Measurements from ENCODE around the gene GPC5.
A peak's percentile ranks its signal among the peaks of the same experiment; 100 is the strongest.

The GPC5 gene

GRCh38 chr13:91540158-91540736 is 141.8 kb downstream of the GPC5 start:
- no peak overlapping the region for H2BK5ac ChIP-seq (ENCODE audit: low read depth, low read length, poor library complexity, severe bottlenecking)
- H2BK15ac ChIP-seq (ENCODE audit: low read depth, poor library complexity, severe bottlenecking), result no peak overlapping the region
- H3K4me2 ChIP-seq (ENCODE audit: low read length, poor library complexity, severe bottlenecking), result no peak overlapping the region
- peak overlapping the region in 1 of 2 experiments; percentile 41 for H3K4ac ChIP-seq (ENCODE audit: low read depth in 1 of 2, low read length in 2 of 2)
- no peak overlapping the region for H4K8ac ChIP-seq (ENCODE audit: low read length)
- H2AK5ac ChIP-seq (ENCODE audit: low read length, severe bottlenecking), result no peak overlapping the region
- peak; percentile 48 for DNase-seq
- WGBS, result 92% methylated on average over 1 of the region's 1 CpG
- no peak overlapping the region for H3K18ac ChIP-seq (ENCODE audit: low read depth in 1 of 2, low read length in 2 of 2)
- no peak overlapping the region for H2AFZ ChIP-seq (ENCODE audit: low read depth, low read length)
- no peak overlapping the region for H2BK120ac ChIP-seq (ENCODE audit: low read depth, low read length)
- H3K4me1 ChIP-seq (ENCODE audit: control insufficient read depth, insufficient read depth, low read depth, low read length), result peaks cover 1% of the 10 kb centered on the region
- H3K27ac ChIP-seq (ENCODE audit: low read length, poor library complexity, severe bottlenecking), result peak overlapping the region; percentile 51
- H3K4me3 ChIP-seq (ENCODE audit: insufficient read depth in 1 of 2, low read depth in 1 of 2, low read length in 2 of 2), result no peak overlapping the region
- no peak overlapping the region for H4K91ac ChIP-seq (ENCODE audit: low read length)
- H3K9me3 ChIP-seq (ENCODE audit: control insufficient read depth, low read length), result no peaks in the 10 kb centered on the region
- H3K23ac ChIP-seq (ENCODE audit: low read length in 2 of 2), result no peak overlapping the region
- H3K14ac ChIP-seq (ENCODE audit: low read length in 2 of 2), result no peak overlapping the region
- no peaks in the 10 kb centered on the region for H3K27me3 ChIP-seq (ENCODE audit: control insufficient read depth in 1 of 2, insufficient read depth in 1 of 2, low read length in 2 of 2)
- no peak overlapping the region for H3K9ac ChIP-seq (ENCODE audit: low read length)
- H2BK12ac ChIP-seq (ENCODE audit: low read length in 2 of 2), result no peak overlapping the region
- no peaks in the 10 kb centered on the region for H3K79me1 ChIP-seq (replicated peaks; ENCODE audit: low read length, poor library complexity, severe bottlenecking)
- H3K36me3 ChIP-seq (ENCODE audit: control insufficient read depth in 1 of 2, insufficient read depth in 2 of 2, low read depth in 1 of 2, low read length in 2 of 2), result no peaks in the 10 kb centered on the region

GRCh38 chr13:91544723-91545122 is 146.3 kb downstream of the GPC5 start:
- no peak overlapping the region for H3K9ac ChIP-seq (ENCODE audit: low read length)
- peak overlapping the region; percentile 70 for H3K18ac ChIP-seq (ENCODE audit: low read depth in 1 of 2, low read length in 2 of 2)
- H3K23ac ChIP-seq (ENCODE audit: low read length in 2 of 2), result no peak overlapping the region
- H3K27me3 ChIP-seq (ENCODE audit: control insufficient read depth in 1 of 2, insufficient read depth in 1 of 2, low read length in 2 of 2), result no peaks in the 10 kb centered on the region
- H4K91ac ChIP-seq (ENCODE audit: low read length), result peak overlapping the region; percentile 68
- H2BK15ac ChIP-seq (ENCODE audit: low read depth, poor library complexity, severe bottlenecking), result no peak overlapping the region
- WGBS, result 53% methylated on average over 2 of the region's 3 CpGs
- no peak overlapping the region for H3K27ac ChIP-seq (ENCODE audit: low read length, poor library complexity, severe bottlenecking)
- peak; percentile 24 for DNase-seq
- no peaks in the 10 kb centered on the region for H3K36me3 ChIP-seq (ENCODE audit: control insufficient read depth in 1 of 2, insufficient read depth in 2 of 2, low read depth in 1 of 2, low read length in 2 of 2)
- H3K9me3 ChIP-seq (ENCODE audit: control insufficient read depth, low read length), result no peaks in the 10 kb centered on the region
- peak overlapping the region; percentile 88 for H4K8ac ChIP-seq (ENCODE audit: low read length)
- no peak overlapping the region for H2AFZ ChIP-seq (ENCODE audit: low read depth, low read length)
- H2BK12ac ChIP-seq (ENCODE audit: low read length in 2 of 2), result peak overlapping the region; percentile 63 to 77
- no peaks in the 10 kb centered on the region for H3K4me1 ChIP-seq (ENCODE audit: control insufficient read depth, insufficient read depth, low read depth, low read length)
- H3K4me3 ChIP-seq (ENCODE audit: insufficient read depth in 1 of 2, low read depth in 1 of 2, low read length in 2 of 2), result no peak overlapping the region
- no peak overlapping the region for H2AK5ac ChIP-seq (ENCODE audit: low read length, severe bottlenecking)
- peak overlapping the region in 1 of 2 experiments; percentile 67 for H3K4ac ChIP-seq (ENCODE audit: low read depth in 1 of 2, low read length in 2 of 2)
- no peak overlapping the region for H2BK120ac ChIP-seq (ENCODE audit: low read depth, low read length)
- H3K4me2 ChIP-seq (ENCODE audit: low read length, poor library complexity, severe bottlenecking), result no peak overlapping the region
- H2BK5ac ChIP-seq (ENCODE audit: low read depth, low read length, poor library complexity, severe bottlenecking), result no peak overlapping the region
- no peaks in the 10 kb centered on the region for H3K79me1 ChIP-seq (replicated peaks; ENCODE audit: low read length, poor library complexity, severe bottlenecking)
- H3K14ac ChIP-seq (ENCODE audit: low read length in 2 of 2), result no peak overlapping the region

- H3K27me3 ChIP-seq (ENCODE audit: control insufficient read depth in 1 of 2, insufficient read depth in 1 of 2, low read length in 2 of 2), result no peaks in the 10 kb centered on the region
- H4K8ac ChIP-seq (ENCODE audit: low read length), result no peak overlapping the region
- no peaks in the 10 kb centered on the region for H3K36me3 ChIP-seq (ENCODE audit: control insufficient read depth in 1 of 2, insufficient read depth in 2 of 2, low read depth in 1 of 2, low read length in 2 of 2)
- H3K4me3 ChIP-seq (ENCODE audit: insufficient read depth in 1 of 2, low read depth in 1 of 2, low read length in 2 of 2), result no peak overlapping the region
- no peak overlapping the region for H2AFZ ChIP-seq (ENCODE audit: low read depth, low read length)
- H2AK5ac ChIP-seq (ENCODE audit: low read length, severe bottlenecking), result no peak overlapping the region
- no peak overlapping the region for H3K18ac ChIP-seq (ENCODE audit: low read depth in 1 of 2, low read length in 2 of 2)
- no peak overlapping the region for H2BK15ac ChIP-seq (ENCODE audit: low read depth, poor library complexity, severe bottlenecking)
- H4K91ac ChIP-seq (ENCODE audit: low read length), result no peak overlapping the region
- H3K4ac ChIP-seq (ENCODE audit: low read depth in 1 of 2, low read length in 2 of 2), result no peak overlapping the region
- H3K27ac ChIP-seq (ENCODE audit: low read length, poor library complexity, severe bottlenecking), result no peak overlapping the region
- H3K4me1 ChIP-seq (ENCODE audit: control insufficient read depth, insufficient read depth, low read depth, low read length), result no peaks in the 10 kb centered on the region
- no peaks in the 10 kb centered on the region for H3K79me1 ChIP-seq (replicated peaks; ENCODE audit: low read length, poor library complexity, severe bottlenecking)
- H2BK120ac ChIP-seq (ENCODE audit: low read depth, low read length), result no peak overlapping the region
- DNase-seq, result peak; percentile 69
- H3K14ac ChIP-seq (ENCODE audit: low read length in 2 of 2), result no peak overlapping the region
- no peak overlapping the region for H2BK12ac ChIP-seq (ENCODE audit: low read length in 2 of 2)
- no peak overlapping the region for H3K9ac ChIP-seq (ENCODE audit: low read length)
- 97% methylated on average over 1 of the region's 2 CpGs for WGBS
- H3K4me2 ChIP-seq (ENCODE audit: low read length, poor library complexity, severe bottlenecking), result no peak overlapping the region
- no peak overlapping the region for H3K23ac ChIP-seq (ENCODE audit: low read length in 2 of 2)
- H3K9me3 ChIP-seq (ENCODE audit: control insufficient read depth, low read length), result no peaks in the 10 kb centered on the region
- H2BK5ac ChIP-seq (ENCODE audit: low read depth, low read length, poor library complexity, severe bottlenecking), result no peak overlapping the region
Observed at GRCh38 chr13:91546900-91547299, 148.5 kb downstream of the GPC5 start.

GRCh38 chr13:91553584-91553983 is 155.2 kb downstream of the GPC5 start:
- H2BK12ac ChIP-seq (ENCODE audit: low read length in 2 of 2), result no peak overlapping the region
- peaks cover 14% of the 10 kb centered on the region for H3K9me3 ChIP-seq (ENCODE audit: control insufficient read depth, low read length)
- H3K18ac ChIP-seq (ENCODE audit: low read depth in 1 of 2, low read length in 2 of 2), result no peak overlapping the region
- H2BK15ac ChIP-seq (ENCODE audit: low read depth, poor library complexity, severe bottlenecking), result no peak overlapping the region
- no peak overlapping the region for H2AK5ac ChIP-seq (ENCODE audit: low read length, severe bottlenecking)
- H4K91ac ChIP-seq (ENCODE audit: low read length), result no peak overlapping the region
- no peaks in the 10 kb centered on the region for H3K4me1 ChIP-seq (ENCODE audit: control insufficient read depth, insufficient read depth, low read depth, low read length)
- H2AFZ ChIP-seq (ENCODE audit: low read depth, low read length), result no peak overlapping the region
- H3K27me3 ChIP-seq (ENCODE audit: control insufficient read depth in 1 of 2, insufficient read depth in 1 of 2, low read length in 2 of 2), result no peaks in the 10 kb centered on the region
- no peak overlapping the region for H4K8ac ChIP-seq (ENCODE audit: low read length)
- no peak overlapping the region for H3K23ac ChIP-seq (ENCODE audit: low read length in 2 of 2)
- no CpG with 5 or more reads among the region's 2 CpGs for WGBS
- H3K36me3 ChIP-seq (ENCODE audit: control insufficient read depth in 1 of 2, insufficient read depth in 2 of 2, low read depth in 1 of 2, low read length in 2 of 2), result no peaks in the 10 kb centered on the region
- no peak overlapping the region for H3K4me3 ChIP-seq (ENCODE audit: insufficient read depth in 1 of 2, low read depth in 1 of 2, low read length in 2 of 2)
- no peak overlapping the region for H3K14ac ChIP-seq (ENCODE audit: low read length in 2 of 2)
- H3K9ac ChIP-seq (ENCODE audit: low read length), result no peak overlapping the region
- DNase-seq, result no peak
- H3K79me1 ChIP-seq (replicated peaks; ENCODE audit: low read length, poor library complexity, severe bottlenecking), result no peaks in the 10 kb centered on the region
- no peak overlapping the region for H3K4me2 ChIP-seq (ENCODE audit: low read length, poor library complexity, severe bottlenecking)
- H3K27ac ChIP-seq (ENCODE audit: low read length, poor library complexity, severe bottlenecking), result no peak overlapping the region
- H2BK5ac ChIP-seq (ENCODE audit: low read depth, low read length, poor library complexity, severe bottlenecking), result no peak overlapping the region
- no peak overlapping the region for H2BK120ac ChIP-seq (ENCODE audit: low read depth, low read length)
- no peak overlapping the region for H3K4ac ChIP-seq (ENCODE audit: low read depth in 1 of 2, low read length in 2 of 2)
